Measurements from ENCODE around the gene COX8A. TPM values are rescaled to one million over a fixed set of nuclear protein-coding genes. Genes with fewer than 3 reads are reported as not detected.

Gene COX8A
- total RNA-seq, 6 experiments from 2014 or later = 144 to 385 (median 177) TPM

- no peak for ATAC-seq
- no peak for TF ChIP-seq POLR2A (IDR thresholded peaks at IDR 0.05)
- no peak for TF ChIP-seq CTCF (IDR thresholded peaks at IDR 0.05)
- intact Hi-C loops (cut with DNase I) = loop anchor here in 1 of 2 donors (5.0 kb wide), 1 partner anchor 156 kb away; no protein-coding TSS in a partner anchor
These were observed 22.1 kb downstream of the COX8A start for GRCh38 chr11:63996512-63996911.

GRCh38 chr11:63997104-63997700, 22.8 kb downstream of the COX8A start:
- ATAC-seq = no peak
- Histone ChIP-seq H3K9me3 (no peaks in the 10 kb centered on the region), H3K36me3 (peaks cover 0 to 22% (median 5%) of the 10 kb centered on the region in 4 donors)

More at GRCh38 chr11:63996512-63996911, 22.1 kb downstream of the COX8A start:
- no peaks in the 10 kb centered on the region for H3K9me3 ChIP-seq
- peaks cover 0 to 22% (median 5%) of the 10 kb centered on the region in 4 donors for H3K36me3 ChIP-seq
- DNase-seq = no peak
- H3K27ac ChIP-seq = no peak overlapping the region
- H3K4me1 ChIP-seq = peaks cover 0 to 12% (median 0%) of the 10 kb centered on the region in 4 donors
- no CpG with 5 or more reads among the region's 18 CpGs for WGBS (ENCODE audit: insufficient coverage, low coverage, low lambda C conversion rate, missing lambda C conversion rate)
- no peaks in the 10 kb centered on the region for H3K27me3 ChIP-seq
- H3K4me3 ChIP-seq = no peak overlapping the region

GRCh38 chr11:63997801-63998337, 23.4 kb downstream of the COX8A start:
- peaks cover 0 to 12% (median 0%) of the 10 kb centered on the region in 4 donors for H3K4me1 ChIP-seq
- no peaks in the 10 kb centered on the region for H3K9me3 ChIP-seq
- intact Hi-C loops (cut with DNase I) = loop anchor here in 1 of 2 donors (5.0 kb wide), 1 partner anchor 154 kb away; no protein-coding TSS in a partner anchor
- no peak overlapping the region for H3K27ac ChIP-seq
- peaks cover 0 to 22% (median 5%) of the 10 kb centered on the region in 4 donors for H3K36me3 ChIP-seq
- TF ChIP-seq CTCF (IDR thresholded peaks at IDR 0.05) (no peak), POLR2A (IDR thresholded peaks at IDR 0.05) (no peak)
- WGBS (ENCODE audit: insufficient coverage, low coverage, low lambda C conversion rate, missing lambda C conversion rate) = 80% methylated on average over 1 of the region's 11 CpGs
- ATAC-seq (no peak), DNase-seq (no peak)
- no peaks in the 10 kb centered on the region for H3K27me3 ChIP-seq
- H3K4me3 ChIP-seq = no peak overlapping the region

More at GRCh38 chr11:63997104-63997700, 22.8 kb downstream of the COX8A start:
- 57% methylated on average over 3 of the region's 27 CpGs for WGBS (ENCODE audit: insufficient coverage, low coverage, low lambda C conversion rate, missing lambda C conversion rate)
- intact Hi-C loops (cut with DNase I) = loop anchor here in 1 of 2 donors (5.0 kb wide), 1 partner anchor 155 kb away; no protein-coding TSS in a partner anchor
- no peak overlapping the region for H3K27ac ChIP-seq
- TF ChIP-seq CTCF (IDR thresholded peaks at IDR 0.05) (no peak), POLR2A (IDR thresholded peaks at IDR 0.05) (no peak)
- DNase-seq = no peak
- H3K27me3 ChIP-seq = no peaks in the 10 kb centered on the region
- H3K4me1 ChIP-seq = peaks cover 0 to 12% (median 0%) of the 10 kb centered on the region in 4 donors
- H3K4me3 ChIP-seq = no peak overlapping the region

- ATAC-seq = peak in 2 of 4 donors; percentile 1 to 6
- H3K36me3 ChIP-seq = peaks cover 0 to 22% (median 5%) of the 10 kb centered on the region in 4 donors
- intact Hi-C loops (cut with DNase I) = loop anchor here in 1 of 2 donors (5.0 kb wide), 1 partner anchor 154 kb away; no protein-coding TSS in a partner anchor
These were observed 24.3 kb downstream of the COX8A start for GRCh38 chr11:63998558-63999348.

More at GRCh38 chr11:63998558-63999348, 24.3 kb downstream of the COX8A start:
- Histone ChIP-seq H3K4me1 (peaks cover 0 to 12% (median 0%) of the 10 kb centered on the region in 4 donors), H3K27ac (no peak overlapping the region), H3K4me3 (no peak overlapping the region), H3K27me3 (no peaks in the 10 kb centered on the region), H3K9me3 (no peaks in the 10 kb centered on the region)
- TF ChIP-seq POLR2A (IDR thresholded peaks at IDR 0.05) (no peak), CTCF (IDR thresholded peaks at IDR 0.05) (no peak)
- 89% methylated on average over 14 of the region's 54 CpGs for WGBS (ENCODE audit: insufficient coverage, low coverage, low lambda C conversion rate, missing lambda C conversion rate)
- peak in 1 of 3 donors; percentile 40 for DNase-seq
